ENCODE data around the gene TBC1D5.

TBC1D5 gene

DNA sequence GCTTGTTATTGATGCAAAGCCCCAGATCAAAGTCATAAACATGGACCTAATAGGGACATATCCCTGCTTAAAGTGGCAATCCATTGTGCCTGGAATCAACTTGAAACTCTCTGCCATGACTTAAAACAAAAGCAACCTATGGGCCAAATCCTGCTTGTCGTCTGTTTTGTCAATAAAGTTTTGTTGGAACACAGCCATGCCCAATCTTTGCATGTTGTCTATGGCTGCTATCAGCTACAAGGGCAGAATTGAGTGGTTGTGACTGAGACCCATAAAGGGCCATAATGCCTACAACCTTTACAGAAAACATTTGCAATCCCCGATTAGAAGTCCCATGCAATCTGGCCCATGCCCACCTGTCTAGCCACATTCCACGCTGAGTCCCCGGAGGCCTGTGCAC is 622.3 kb downstream of the TBC1D5 start:
- DNase-seq, result no peak

DNA sequence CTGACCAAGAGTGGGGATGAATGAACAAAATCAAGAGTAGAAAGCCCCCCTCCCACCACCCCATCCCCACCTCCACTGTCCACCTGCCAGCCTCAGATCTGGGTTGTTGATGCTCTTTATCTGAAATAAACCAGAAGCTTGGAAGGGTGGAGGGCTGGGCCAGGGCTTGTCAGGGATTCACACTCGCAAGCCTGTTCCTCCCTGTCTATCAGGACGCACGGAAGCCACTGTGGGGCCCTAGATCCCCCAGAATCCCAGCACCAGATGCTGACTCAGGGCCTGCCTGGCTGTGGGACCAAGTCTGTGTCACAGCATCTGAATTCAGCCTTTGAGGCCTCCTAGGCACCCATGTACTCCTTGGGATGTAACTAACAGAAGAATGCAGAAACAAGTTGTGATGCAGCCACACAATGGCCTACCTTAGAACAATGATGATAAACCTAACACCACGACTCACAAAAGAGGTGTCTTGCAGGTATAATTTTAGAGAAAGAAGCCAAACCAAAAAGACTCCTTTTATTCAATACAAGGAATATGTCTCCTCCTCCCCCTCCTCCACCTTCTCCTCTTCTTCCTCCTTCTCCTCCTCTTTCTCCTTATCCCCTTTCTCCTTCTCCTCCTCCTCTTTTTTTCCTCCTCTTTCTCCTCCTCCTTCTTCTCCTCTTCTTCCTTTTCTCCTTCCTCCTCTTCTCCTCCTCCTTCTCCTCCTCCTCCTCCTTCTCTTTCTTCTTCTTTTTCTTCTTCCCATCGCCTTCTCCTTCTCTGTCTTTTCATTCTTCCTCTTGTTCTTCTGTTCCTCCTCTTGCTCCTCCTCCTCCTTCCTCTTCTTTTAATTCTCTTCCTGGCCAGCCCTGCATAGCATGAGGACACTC is 623.0 kb downstream of the TBC1D5 start:
- DNase-seq, result no peak

DNA sequence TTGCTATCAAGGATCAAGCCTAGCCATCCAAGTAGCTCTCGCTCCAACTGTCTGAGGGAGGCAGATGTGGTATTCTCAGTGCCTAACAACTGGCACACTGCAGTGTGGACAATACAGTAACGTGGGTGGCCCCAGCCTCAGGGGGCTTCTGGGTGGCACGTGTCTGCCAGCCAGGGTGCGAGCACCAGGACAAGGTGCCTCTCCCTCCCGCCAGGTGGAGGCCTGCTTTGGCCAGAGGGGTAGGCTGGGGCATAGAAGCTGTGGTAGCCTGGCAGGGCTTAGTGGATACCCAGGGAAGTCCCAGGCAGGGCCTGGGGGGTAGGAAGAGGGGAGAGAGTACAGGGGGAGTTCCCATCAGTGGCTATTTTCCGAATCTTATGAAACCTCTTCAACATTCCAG is 623.7 kb downstream of the TBC1D5 start:
- no peak for DNase-seq

GRCh38 chr3:17116007-17116600 is 626.3 kb downstream of the TBC1D5 start:
- no peak for DNase-seq

DNA sequence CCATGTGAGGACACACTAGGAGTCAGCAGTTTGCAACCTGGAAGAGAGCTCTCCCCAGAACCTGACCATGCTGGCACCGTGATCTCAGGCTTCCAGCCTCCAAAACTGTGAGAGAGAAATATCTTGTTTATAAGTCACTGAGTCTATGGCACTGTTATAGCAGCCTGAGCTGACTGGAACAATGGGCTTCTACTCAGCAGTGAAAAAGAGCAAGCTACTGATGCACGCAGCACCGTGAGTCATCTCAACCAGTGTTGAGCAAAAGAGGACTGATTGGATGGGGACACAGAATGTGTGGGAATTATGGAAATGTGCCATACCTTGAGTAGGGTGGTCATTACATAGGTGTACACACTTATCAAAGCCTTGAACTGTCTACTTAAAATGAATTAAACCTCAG is 627.2 kb downstream of the TBC1D5 start:
- no peak for DNase-seq

- DNase-seq, result no peak
These were observed 630.8 kb downstream of the TBC1D5 start for GRCh38 chr3:17111586-17111985.

GRCh38 chr3:17110660-17111396 is 631.6 kb downstream of the TBC1D5 start:
- DNase-seq, result no peak
